Mucosa of descending colon (tissue), 3 donors: ENCODE data around the gene MKS1. TPM values are rescaled to one million over a fixed set of nuclear protein-coding genes. Genes with fewer than 3 reads are reported as not detected.

Experiments
- ATAC-seq: fragments of 200-7000 bp; cut with Tn5 transposase; one replicate; pipeline ENCODE4 v1.9.1; 2020; ENCODE audit warnings: mild to moderate bottlenecking, moderate library complexity
- DNase-seq, 3 donors: peaks; one replicate each; pipeline ENCODE4 v3.0.0-alpha.2; 2020
- H3K36me3 ChIP-seq: fragments of 200-600 bp; one replicate; pipeline ENCODE4 v1.8.0; 2021; ENCODE audit warnings: low read depth, mild to moderate bottlenecking
- H3K4me1 ChIP-seq: fragments of 200-600 bp; one replicate; pipeline ENCODE4 v1.8.0; 2021; ENCODE audit warnings: low read depth, mild to moderate bottlenecking
- H3K4me3 ChIP-seq: fragments of 200-600 bp; one replicate; pipeline ENCODE4 v1.8.0; 2021; ENCODE audit warnings: mild to moderate bottlenecking
- H3K9me3 ChIP-seq: fragments of 200-600 bp; one replicate; pipeline ENCODE4 v1.8.0; 2021; ENCODE audit warnings: mild to moderate bottlenecking
- intact Hi-C, 2 donors: fragments of 100-400 bp; cut with DNase I in 1 of 2; cut with micrococcal nuclease in 1 of 2; formaldehyde crosslinking; loops; one replicate each; pipeline versions ENCODE4 v1.11.0 to v1.11.1; 2022; cut with DNase I, micrococcal nuclease
- total RNA-seq, 3 donors: library from RNA; stranded (reverse); fragmentation: NEBNext Ultra II Directional in 2 of 3; extraction: Animal tissue kit (Norgen Biotek cat#: 25700) in 2 of 3; gene quantifications; one replicate each; pipeline versions ENCODE4 v1.2.1 to v1.2.4, GENCODE V29; 2021 to 2023
- TF ChIP-seq, protein P1 (sequence below): fragments of 200-600 bp; IDR thresholded peaks from one replicate; pipeline ENCODE4 v1.8.0; 2022; ENCODE audit warnings: antibody characterized with exemption, mild to moderate bottlenecking
- donor health status: DM: no; HTN: no; CAD: no; lungs with moderate emphysema.
- donor health status: DM: no; HTN: no; CAD: no.
- donor health status: DM: no; HTN: yes; CAD: no.

Gene MKS1
- total RNA-seq, 3 donors from 2014 or later: 12.9 to 18.5 (median 14.7) TPM

GRCh38 chr17:58239987-58240386, 20.9 kb upstream of the MKS1 start:
- Histone ChIP-seq H3K4me1 (no peaks in the 10 kb centered on the region), H3K36me3 (no peaks in the 10 kb centered on the region), H3K4me3 (no peak overlapping the region), H3K9me3 (no peaks in the 10 kb centered on the region)
- TF ChIP-seq, protein P1, sequence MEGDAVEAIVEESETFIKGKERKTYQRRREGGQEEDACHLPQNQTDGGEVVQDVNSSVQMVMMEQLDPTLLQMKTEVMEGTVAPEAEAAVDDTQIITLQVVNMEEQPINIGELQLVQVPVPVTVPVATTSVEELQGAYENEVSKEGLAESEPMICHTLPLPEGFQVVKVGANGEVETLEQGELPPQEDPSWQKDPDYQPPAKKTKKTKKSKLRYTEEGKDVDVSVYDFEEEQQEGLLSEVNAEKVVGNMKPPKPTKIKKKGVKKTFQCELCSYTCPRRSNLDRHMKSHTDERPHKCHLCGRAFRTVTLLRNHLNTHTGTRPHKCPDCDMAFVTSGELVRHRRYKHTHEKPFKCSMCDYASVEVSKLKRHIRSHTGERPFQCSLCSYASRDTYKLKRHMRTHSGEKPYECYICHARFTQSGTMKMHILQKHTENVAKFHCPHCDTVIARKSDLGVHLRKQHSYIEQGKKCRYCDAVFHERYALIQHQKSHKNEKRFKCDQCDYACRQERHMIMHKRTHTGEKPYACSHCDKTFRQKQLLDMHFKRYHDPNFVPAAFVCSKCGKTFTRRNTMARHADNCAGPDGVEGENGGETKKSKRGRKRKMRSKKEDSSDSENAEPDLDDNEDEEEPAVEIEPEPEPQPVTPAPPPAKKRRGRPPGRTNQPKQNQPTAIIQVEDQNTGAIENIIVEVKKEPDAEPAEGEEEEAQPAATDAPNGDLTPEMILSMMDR: no peak
- ATAC-seq (no peak), DNase-seq (no peak)
- intact Hi-C loops: no loop called here

- Histone ChIP-seq H3K4me1 (no peaks in the 10 kb centered on the region), H3K36me3 (no peaks in the 10 kb centered on the region), H3K4me3 (no peak within 1 kb of the TSS), H3K9me3 (no peaks in the 10 kb centered on the region)
- TF ChIP-seq, protein P1: no peak
- intact Hi-C loops: no loop called here
- no peak for ATAC-seq
- DNase-seq: no peak
These were observed 19.1 kb upstream of the MKS1 start, which contains the start of gene LPO for GRCh38 chr17:58238147-58238634. Gene LPO, plus strand, starts transcription at chr17:58238584. Its CDS starts 4,396 bp downstream, at chr17:58242980.

DNA sequence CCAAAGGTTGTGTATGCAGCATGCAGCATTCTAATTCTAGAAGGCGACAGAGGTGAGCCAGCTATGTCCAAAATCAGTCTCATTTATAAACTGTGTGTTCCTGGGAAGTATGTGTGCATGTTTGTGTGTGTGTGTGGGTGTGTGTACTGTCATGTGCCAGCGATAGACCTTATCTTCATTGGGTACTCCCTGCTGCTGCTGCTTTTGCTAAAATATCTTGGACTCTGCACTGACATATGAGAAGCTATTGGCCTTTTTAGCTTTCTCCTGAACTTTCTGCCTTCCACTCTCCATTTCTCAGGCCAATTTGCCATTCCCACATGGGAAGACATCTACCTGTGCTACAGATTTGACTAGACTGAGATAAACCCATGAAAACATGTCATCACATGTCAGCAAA, 17.3 kb upstream of the MKS1 start:
- DNase-seq (no peak), ATAC-seq (no peak)
- Histone ChIP-seq H3K36me3 (no peaks in the 10 kb centered on the region), H3K9me3 (no peaks in the 10 kb centered on the region), H3K4me3 (no peak overlapping the region), H3K4me1 (no peaks in the 10 kb centered on the region)
- intact Hi-C loops: no loop called here
- TF ChIP-seq, protein P1: no peak

DNA sequence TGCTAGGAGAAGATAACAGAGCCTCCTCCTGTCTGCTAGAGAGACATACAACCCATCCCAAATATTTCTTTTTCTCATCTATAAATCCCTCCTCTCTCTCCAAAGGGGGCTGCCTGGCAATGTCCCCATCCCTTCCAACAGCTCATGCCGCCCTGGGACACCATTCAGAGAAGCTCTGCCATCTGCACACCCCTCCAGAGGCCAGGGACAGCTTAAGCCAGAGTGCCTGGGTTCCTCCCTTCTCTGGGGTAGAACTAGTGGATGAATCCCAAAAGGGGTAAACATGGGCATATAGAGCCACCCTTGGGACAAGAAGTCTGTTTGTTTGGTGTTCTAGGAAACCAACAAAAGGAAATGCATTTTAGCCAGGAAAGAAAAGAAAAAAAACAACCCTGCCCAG, 16.8 kb upstream of the MKS1 start:
- Histone ChIP-seq H3K9me3 (no peaks in the 10 kb centered on the region), H3K36me3 (no peaks in the 10 kb centered on the region), H3K4me3 (no peak overlapping the region), H3K4me1 (no peaks in the 10 kb centered on the region)
- DNase-seq (no peak), ATAC-seq (no peak)
- TF ChIP-seq, protein P1: no peak
- intact Hi-C loops: no loop called here

GRCh38 chr17:58234512-58234911, 15.5 kb upstream of the MKS1 start:
- TF ChIP-seq, protein P1: no peak
- no peaks in the 10 kb centered on the region for H3K36me3 ChIP-seq
- H3K4me1 ChIP-seq: no peaks in the 10 kb centered on the region
- ATAC-seq: no peak
- DNase-seq: no peak
- H3K9me3 ChIP-seq: no peaks in the 10 kb centered on the region
- intact Hi-C loops: no loop called here
- H3K4me3 ChIP-seq: no peak overlapping the region

- DNase-seq (no peak), ATAC-seq (peak; percentile 51)
- Histone ChIP-seq H3K4me1 (no peaks in the 10 kb centered on the region), H3K9me3 (no peaks in the 10 kb centered on the region), H3K4me3 (no peak overlapping the region), H3K36me3 (no peaks in the 10 kb centered on the region)
- TF ChIP-seq, protein P1: no peak
- intact Hi-C loops: no loop called here
These were observed 14.5 kb upstream of the MKS1 start for GRCh38 chr17:58233543-58233942.
